MM.1S (cell line): ENCODE results near the gene PRM2.

Experiments
- DNase-seq: peaks from one replicate; pipeline ENCODE4 v3.0.0-alpha.2; 2015
- H2AFZ ChIP-seq: fragments of 300-600 bp; sonication (generic); 2 replicates; pipeline ENCODE4 v1.6.0; 2016; ENCODE audit warnings: antibody characterized with exemption, low read length
- H3F3A ChIP-seq: fragments of 300-600 bp; sonication (generic); 2 replicates; pipeline ENCODE4 v1.6.1; 2016; ENCODE audit warnings: mild to moderate bottlenecking, antibody characterized with exemption, low read length, moderate library complexity, mixed read lengths; ENCODE audit not compliant: insufficient read depth
- H3K27ac ChIP-seq: fragments of 300-600 bp; sonication (generic); 2 replicates; pipeline ENCODE4 v1.5.1; 2016; ENCODE audit warnings: mild to moderate bottlenecking, low read length
- H3K27me3 ChIP-seq: fragments of 300-600 bp; sonication (generic); replicated peaks from 2 replicates; pipeline ENCODE4 v1.6.0; 2016; ENCODE audit warnings: low read length; ENCODE audit not compliant: insufficient read depth
- H3K36me3 ChIP-seq: fragments of 300-600 bp; sonication (generic); replicated peaks from 2 replicates; pipeline ENCODE4 v1.6.1; 2016; ENCODE audit warnings: mild to moderate bottlenecking, low read length, mixed read lengths; ENCODE audit not compliant: insufficient read depth
- H3K4me1 ChIP-seq: fragments of 300-600 bp; sonication (generic); 2 replicates; pipeline ENCODE4 v1.6.1; 2016; ENCODE audit warnings: low read length, mixed read lengths
- H3K4me2 ChIP-seq: fragments of 300-600 bp; sonication (generic); 2 replicates; pipeline ENCODE4 v1.6.0; 2016; ENCODE audit warnings: low read depth, low read length
- H3K4me3 ChIP-seq: fragments of 300-600 bp; sonication (generic); 2 replicates; pipeline ENCODE4 v1.5.1; 2016; ENCODE audit warnings: low read length, mixed read lengths
- H3K79me2 ChIP-seq: fragments of 300-600 bp; sonication (generic); 2 replicates; pipeline ENCODE4 v1.6.1; 2016; ENCODE audit warnings: mixed run types, low read length, mixed read lengths
- H3K9ac ChIP-seq: fragments of 300-600 bp; sonication (generic); 2 replicates; pipeline ENCODE4 v1.6.1; 2016; ENCODE audit warnings: low read length, mixed read lengths
- H3K9me2 ChIP-seq: fragments of 300-600 bp; sonication (generic); replicated peaks from 2 replicates; pipeline ENCODE4 v1.6.1; 2016; ENCODE audit warnings: mild to moderate bottlenecking, low read length, mixed read lengths; ENCODE audit not compliant: insufficient read depth
- H3K9me3 ChIP-seq: fragments of 300-600 bp; sonication (generic); replicated peaks from 2 replicates; pipeline ENCODE4 v1.6.1; 2016; ENCODE audit warnings: mild to moderate bottlenecking, low read length, mixed read lengths; ENCODE audit not compliant: insufficient read depth
- H4K20me1 ChIP-seq: fragments of 300-600 bp; sonication (generic); 2 replicates; pipeline ENCODE4 v1.6.1; 2016; ENCODE audit warnings: mild to moderate bottlenecking, low read length, moderate library complexity, mixed read lengths; ENCODE audit not compliant: insufficient read depth
- EZH2 ChIP-seq: fragments of 300-600 bp; sonication (generic); optimal IDR thresholded peaks from 2 replicates; pipeline ENCODE3; 2017; ENCODE audit warnings: low read depth, mild to moderate bottlenecking, antibody characterized with exemption, low read length, mixed read lengths
- EZH2phosphoT487 ChIP-seq: fragments of 300-600 bp; sonication (generic); IDR thresholded peaks from 2 replicates; pipeline ENCODE4 v1.6.1; 2018; ENCODE audit warnings: antibody characterized with exemption, low read length
- TF ChIP-seq, protein P1 (sequence below): fragments of 300-600 bp; sonication (generic); IDR thresholded peaks from 2 replicates; pipeline ENCODE4 v1.5.1; 2016; ENCODE audit warnings: antibody characterized with exemption, low read length, mixed read lengths

PRM2 gene

DNA sequence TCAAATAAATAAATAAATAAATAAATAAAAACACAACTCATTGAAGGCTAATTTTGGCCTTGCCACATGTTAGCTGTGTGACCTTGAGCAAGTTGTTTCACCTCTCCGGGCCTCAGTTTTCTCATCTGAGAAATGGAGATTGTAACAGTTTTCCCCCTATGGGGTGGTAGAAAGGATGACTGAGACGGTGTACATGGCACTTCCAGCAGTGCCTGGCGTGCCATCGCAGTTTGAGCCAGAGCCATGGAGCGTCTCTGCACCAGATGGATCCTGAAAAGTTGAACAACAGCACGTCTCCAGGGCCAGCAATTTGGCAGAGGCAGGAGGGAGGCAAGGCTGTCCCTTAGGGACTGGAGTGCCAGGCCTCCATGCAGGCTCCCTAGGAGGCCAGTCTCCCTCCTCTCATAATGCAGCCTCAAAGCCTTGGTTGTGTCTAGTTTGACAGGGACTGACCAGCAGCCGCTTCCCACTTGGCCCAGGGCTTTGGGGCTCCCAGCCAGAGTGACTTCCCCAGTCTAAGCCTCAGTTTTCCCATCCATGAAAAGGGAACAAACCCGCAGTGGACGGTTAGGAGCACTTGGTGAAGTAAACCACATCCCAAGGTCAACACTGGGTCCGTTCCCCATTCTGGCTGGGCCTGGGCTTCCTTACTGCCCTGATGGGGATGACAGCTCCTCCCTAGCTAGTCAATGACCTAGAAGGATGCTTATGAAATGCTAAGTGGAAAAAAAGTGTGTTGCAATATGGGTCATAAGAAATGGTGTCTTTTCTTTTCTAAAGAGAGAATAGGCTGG is 39.6 kb downstream of the PRM2 start:
- no peaks in the 10 kb centered on the region for H3K9me3 ChIP-seq
- no peak overlapping the region for H3K9ac ChIP-seq

DNA sequence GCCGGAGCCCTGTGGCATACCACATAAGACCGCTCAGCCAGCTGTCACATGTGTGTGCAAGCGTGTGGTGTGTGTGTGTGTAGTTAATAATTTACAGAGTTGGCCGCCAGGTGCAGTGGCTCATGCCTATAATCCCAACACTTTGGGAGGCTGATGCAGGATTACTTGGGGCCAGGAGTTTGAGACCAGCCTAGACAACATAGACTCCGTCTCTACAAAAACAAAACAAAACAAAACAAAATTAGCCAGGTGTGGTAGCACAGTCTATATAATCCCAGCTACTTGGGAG is 40.6 kb downstream of the PRM2 start:
- Histone ChIP-seq H4K20me1 (no peaks in the 10 kb centered on the region), H3K9me3 (no peaks in the 10 kb centered on the region), H3K36me3 (no peaks in the 10 kb centered on the region), H3K4me3 (no peak overlapping the region), H3K27me3 (no peaks in the 10 kb centered on the region), H3K79me2 (no peaks in the 10 kb centered on the region), H3K4me1 (peaks cover 8% of the 10 kb centered on the region), H3K27ac (no peak overlapping the region), H3K4me2 (no peak overlapping the region), H2AFZ (no peak overlapping the region), H3K9me2 (no peaks in the 10 kb centered on the region), H3F3A (no peaks in the 10 kb centered on the region; the same call in 1 of the 2 replicates), H3K9ac (no peak overlapping the region)
- no peak for DNase-seq
- TF ChIP-seq, protein P1, sequence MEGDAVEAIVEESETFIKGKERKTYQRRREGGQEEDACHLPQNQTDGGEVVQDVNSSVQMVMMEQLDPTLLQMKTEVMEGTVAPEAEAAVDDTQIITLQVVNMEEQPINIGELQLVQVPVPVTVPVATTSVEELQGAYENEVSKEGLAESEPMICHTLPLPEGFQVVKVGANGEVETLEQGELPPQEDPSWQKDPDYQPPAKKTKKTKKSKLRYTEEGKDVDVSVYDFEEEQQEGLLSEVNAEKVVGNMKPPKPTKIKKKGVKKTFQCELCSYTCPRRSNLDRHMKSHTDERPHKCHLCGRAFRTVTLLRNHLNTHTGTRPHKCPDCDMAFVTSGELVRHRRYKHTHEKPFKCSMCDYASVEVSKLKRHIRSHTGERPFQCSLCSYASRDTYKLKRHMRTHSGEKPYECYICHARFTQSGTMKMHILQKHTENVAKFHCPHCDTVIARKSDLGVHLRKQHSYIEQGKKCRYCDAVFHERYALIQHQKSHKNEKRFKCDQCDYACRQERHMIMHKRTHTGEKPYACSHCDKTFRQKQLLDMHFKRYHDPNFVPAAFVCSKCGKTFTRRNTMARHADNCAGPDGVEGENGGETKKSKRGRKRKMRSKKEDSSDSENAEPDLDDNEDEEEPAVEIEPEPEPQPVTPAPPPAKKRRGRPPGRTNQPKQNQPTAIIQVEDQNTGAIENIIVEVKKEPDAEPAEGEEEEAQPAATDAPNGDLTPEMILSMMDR = no peak
- TF ChIP-seq EZH2phosphoT487 (no peak), EZH2 (no peak)

More for the DNA sequence above, 39.6 kb downstream of the PRM2 start:
- no peaks in the 10 kb centered on the region for H3K36me3 ChIP-seq
- H4K20me1 ChIP-seq = no peaks in the 10 kb centered on the region
- H2AFZ ChIP-seq = no peak overlapping the region
- H3F3A ChIP-seq = no peaks in the 10 kb centered on the region; the same call in 1 of the 2 replicates
- no peaks in the 10 kb centered on the region for H3K79me2 ChIP-seq
- DNase-seq = no peak
- TF ChIP-seq, protein P1 = no peak
- TF ChIP-seq EZH2phosphoT487 (no peak), EZH2 (no peak)
- no peak overlapping the region for H3K27ac ChIP-seq
- no peak overlapping the region for H3K4me3 ChIP-seq
- H3K9me2 ChIP-seq = no peaks in the 10 kb centered on the region
- no peak overlapping the region for H3K4me2 ChIP-seq
- H3K4me1 ChIP-seq = peaks cover 13% of the 10 kb centered on the region
- H3K27me3 ChIP-seq = no peaks in the 10 kb centered on the region

DNA sequence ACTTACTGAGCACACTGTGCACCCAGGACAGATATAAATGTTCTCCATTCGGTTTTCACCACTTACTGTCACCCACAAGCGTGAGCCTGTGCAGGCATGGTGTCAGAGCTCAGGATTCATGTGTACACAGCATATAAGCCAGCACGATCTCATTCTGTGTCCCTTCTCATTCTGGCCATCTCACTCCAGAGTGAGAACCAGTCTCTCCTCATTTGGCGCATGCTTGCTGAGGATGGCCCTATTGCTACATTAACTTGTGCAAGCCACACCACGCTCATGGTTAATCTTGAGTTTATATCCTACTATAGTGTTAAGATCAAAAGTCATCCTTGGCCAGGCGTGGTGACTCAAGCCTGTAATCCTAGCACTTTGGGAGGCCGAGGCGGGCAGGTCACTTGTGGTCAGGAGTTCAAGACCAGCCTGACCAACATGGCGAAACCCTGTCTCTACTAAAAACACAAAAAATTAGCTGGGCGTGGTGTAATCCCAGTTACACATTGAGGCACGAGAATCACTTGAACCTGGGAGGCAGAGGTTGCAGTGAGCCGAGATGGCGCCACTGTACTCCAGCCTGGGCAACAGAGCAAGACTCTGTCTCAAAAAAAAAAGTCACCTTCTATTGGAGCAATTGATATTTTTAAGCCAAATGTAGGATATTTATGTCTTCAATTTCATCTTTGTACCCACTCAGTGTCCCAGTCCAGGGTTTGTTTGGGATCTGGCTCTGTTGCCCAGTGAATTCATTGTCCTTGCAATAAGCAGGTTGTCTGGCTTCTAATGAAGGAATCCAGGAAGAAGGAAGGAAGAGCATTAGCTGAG is 41.2 kb downstream of the PRM2 start:
- no peak overlapping the region for H3K4me3 ChIP-seq
- TF ChIP-seq, protein P1 = no peak
- TF ChIP-seq EZH2 (no peak), EZH2phosphoT487 (no peak)
- H3K27ac ChIP-seq = no peak overlapping the region
- no peaks in the 10 kb centered on the region for H3K27me3 ChIP-seq
- DNase-seq = no peak
- no peaks in the 10 kb centered on the region for H3F3A ChIP-seq
- H3K79me2 ChIP-seq = no peaks in the 10 kb centered on the region
- no peak overlapping the region for H3K9ac ChIP-seq
- no peaks in the 10 kb centered on the region for H3K9me2 ChIP-seq
- 0 out of 2 replicates have a peak, but pooled peaks cover 4% of the 10 kb centered on the region for H3K4me1 ChIP-seq
- H3K36me3 ChIP-seq = no peaks in the 10 kb centered on the region
- no peaks in the 10 kb centered on the region for H4K20me1 ChIP-seq
- H3K4me2 ChIP-seq = no peak overlapping the region
- H3K9me3 ChIP-seq = no peaks in the 10 kb centered on the region
- H2AFZ ChIP-seq = no peak overlapping the region
